K562 (cell line): Measurements from ENCODE around the gene ZNF862. TPM values are rescaled to one million over a fixed set of nuclear protein-coding genes. Genes with fewer than 3 reads are reported as not detected.

Experiments used
- ASH1L ChIP-seq: fragments of 450-650 bp; IDR thresholded peaks from 2 replicates; pipeline ENCODE4 v1.6.1; 2018; ENCODE audit warnings: borderline replicate concordance, mild to moderate bottlenecking, low read depth; ENCODE audit not compliant: partially characterized antibody
- BHLHE40 ChIP-seq: IDR thresholded peaks from 2 replicates; pipeline ENCODE4 v1.6.1; 2011; ENCODE audit warnings: low read length, improper control_type of control experiment
- CBFB ChIP-seq: sonication (generic); formaldehyde crosslinking; IDR thresholded peaks from 2 replicates; pipeline ENCODE4 v1.4.0; 2020; ENCODE audit warnings: mild to moderate bottlenecking, missing genetic modification reagents
- CHD2 ChIP-seq: IDR thresholded peaks from 2 replicates; pipeline ENCODE4 v1.6.1; 2011; ENCODE audit warnings: low read depth, low read length
- NR4A1 ChIP-seq, 2 experiments: fragments of 250-450 bp in 1 of 2; fragments of 450-650 bp in 1 of 2; sonication (Bioruptor Pico) in 1 of 2; IDR thresholded peaks; 2 replicates each; pipeline versions ENCODE4 v1.4.0 to v1.6.1; 2016 to 2020; ENCODE audit warnings: mild to moderate bottlenecking in 2 of 2, missing compliant biosample characterization in 1 of 2, missing genetic modification characterization in 1 of 2, moderate library complexity in 1 of 2
- POU5F1 ChIP-seq: fragments of 150-350 bp; IDR thresholded peaks from 2 replicates; pipeline ENCODE4 v1.6.1; 2014; ENCODE audit warnings: borderline replicate concordance, low read length, low read depth, mild to moderate bottlenecking; ENCODE audit not compliant: partially characterized antibody
- RAD51 ChIP-seq: fragments of 450-650 bp; IDR thresholded peaks from 2 replicates; pipeline ENCODE4 v1.7.1; 2016; ENCODE audit warnings: low read depth, mild to moderate bottlenecking, borderline replicate concordance
- SMARCC2 ChIP-seq: fragments of 450-650 bp; IDR thresholded peaks from 2 replicates; pipeline ENCODE4 v1.6.1; 2017; ENCODE audit warnings: antibody characterized with exemption, moderate library complexity, mild to moderate bottlenecking, low read depth
- STAG1 ChIP-seq: sonication (generic); formaldehyde crosslinking; IDR thresholded peaks from 2 replicates; pipeline ENCODE4 v1.5.0; 2020; ENCODE audit warnings: missing genetic modification reagents, borderline replicate concordance
- U2AF2 ChIP-seq: fragments of 200-400 bp; formaldehyde crosslinking; optimal IDR thresholded peaks from 2 replicates; pipeline ENCODE3; 2017; ENCODE audit warnings: low read depth, mild to moderate bottlenecking, low read length
- YY1 ChIP-seq, 3 experiments: IDR thresholded peaks; 2 replicates each; pipeline ENCODE4 v1.6.1; 2011; ENCODE audit warnings: low read length in 2 of 3, mild to moderate bottlenecking in 2 of 3, moderate library complexity in 2 of 3, borderline replicate concordance in 1 of 3, control low read depth in 1 of 3, low read depth in 1 of 3; ENCODE audit not compliant: insufficient read depth in 3 of 3, insufficient replicate concordance in 2 of 3, control insufficient read depth in 1 of 3, insufficient read length in 1 of 3; ENCODE audit errors: extremely low read depth in 1 of 3
- ZNF347 ChIP-seq: fragments of 450-650 bp; formaldehyde crosslinking; IDR thresholded peaks from 2 replicates; pipeline ENCODE4 v1.4.0; 2020; ENCODE audit warnings: low read depth, mild to moderate bottlenecking, moderate library complexity
- ZNF384 ChIP-seq: IDR thresholded peaks from 2 replicates; pipeline ENCODE4 v1.6.1; 2012; ENCODE audit warnings: low read depth, low read length, improper control_type of control experiment
- ZSCAN29 ChIP-seq: fragments of 450-650 bp; IDR thresholded peaks from 2 replicates; pipeline ENCODE4 v1.6.1; 2017
- polyA plus RNA-seq, 8 experiments: library from polyadenylated mRNA; depleted of rRNA in 4 of 8; stranded (reverse) in 5 of 8; unstranded in 3 of 8; fragments of >200 nt; fragmentation: Nextera tagmentation in 2 of 8; fragmentation: Illumina TruSeq in 1 of 8; extraction: Ambion mirVana in 2 of 8; extraction: Trizol in 1 of 8; gene quantifications; 2 replicates each; pipeline versions ENCODE4 v1.2.1 to v1.2.3, GENCODE V29; 2011 to 2014; ENCODE audit warnings: inconsistent platforms in 1 of 8, missing spikeins in 1 of 8
- total RNA-seq, 7 experiments: library from RNA; depleted of rRNA in 6 of 7; stranded (reverse); fragments of >200 nt in 6 of 7; fragmentation: Illumina TruSeq in 2 of 7; extraction: Trizol in 2 of 7; gene quantifications; 2 replicates each; pipeline versions ENCODE4 v1.2.1 to v1.2.3, GENCODE V29; 2011 to 2021; ENCODE audit warnings: low replicate concordance in 1 of 7
- TF ChIP-seq, protein P1 (sequence below), 2 experiments: fragments of 250-450 bp in 1 of 2; fragments of 450-650 bp in 1 of 2; sonication (Bioruptor Pico) in 1 of 2; IDR thresholded peaks; 2 replicates each; pipeline versions ENCODE4 v1.6.1 to v1.8.0; 2016 to 2021; ENCODE audit warnings: mild to moderate bottlenecking in 2 of 2, moderate library complexity in 2 of 2, missing compliant biosample characterization in 1 of 2, missing genetic modification characterization in 1 of 2
- TF ChIP-seq, protein P2 (sequence below): sonication (generic); formaldehyde crosslinking; IDR thresholded peaks from 2 replicates; pipeline ENCODE4 v1.9.0; 2022; ENCODE audit warnings: mild to moderate bottlenecking, missing genetic modification reagents
- TF ChIP-seq, protein P3 (sequence below): fragments of 450-650 bp; formaldehyde crosslinking; IDR thresholded peaks from 2 replicates; pipeline ENCODE4 v1.4.0; 2022; ENCODE audit warnings: missing genetic modification characterization
- TF ChIP-seq, protein P4 (sequence below): sonication (generic); formaldehyde crosslinking; IDR thresholded peaks from 2 replicates; pipeline ENCODE4 v1.8.1; 2023; ENCODE audit warnings: mild to moderate bottlenecking, missing genetic modification reagents

ZNF862 gene
- total and polyA plus RNA-seq, 9 of the 15 experiments (the other 6 are each of a cell fraction or from before 2014, with no cell fraction given) = 1.1 to 3.9 (median 2.6) TPM

GRCh38 chr7:149790146-149790548 is 48.0 kb upstream of the ZNF862 start (continued):
- TF ChIP-seq, protein P1, sequence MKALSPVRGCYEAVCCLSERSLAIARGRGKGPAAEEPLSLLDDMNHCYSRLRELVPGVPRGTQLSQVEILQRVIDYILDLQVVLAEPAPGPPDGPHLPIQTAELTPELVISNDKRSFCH (CRISPR knock-in tag; IDR thresholded peaks at IDR 0.05) = no peak
- TF ChIP-seq, protein P1 (tag; IDR thresholded peaks at IDR 0.05) = peak; percentile 72; the same call in 1 of the 2 replicates
- TF ChIP-seq U2AF2 (no peak), POU5F1 (no peak), CHD2 (no peak), CBFB (CRISPR knock-in tag) (no peak), STAG1 (CRISPR knock-in tag) (peak; percentile 74), SMARCC2 (no peak), ASH1L (no peak), NR4A1 (CRISPR knock-in tag; IDR thresholded peaks at IDR 0.05) (no peak), NR4A1 (tag; IDR thresholded peaks at IDR 0.05) (no peak), ZNF384 (peak; percentile 34; the same call in 1 of the 2 replicates), BHLHE40 (peak; percentile 42; the same call in 1 of the 2 replicates), ZNF347 (CRISPR knock-in tag) (no peak), ZSCAN29 (no peak), YY1 (IDR thresholded peaks at IDR 0.05; ENCODE audit: borderline replicate concordance in 1 of 3, control insufficient read depth in 1 of 3, extremely low read depth in 1 of 3, insufficient read depth in 3 of 3, insufficient read length in 1 of 3, insufficient replicate concordance in 2 of 3, low read depth in 1 of 3, low read length in 2 of 3) (peak in 2 of 3 experiments; percentile 53 to 63), RAD51 (no peak)
- TF ChIP-seq, protein P2, sequence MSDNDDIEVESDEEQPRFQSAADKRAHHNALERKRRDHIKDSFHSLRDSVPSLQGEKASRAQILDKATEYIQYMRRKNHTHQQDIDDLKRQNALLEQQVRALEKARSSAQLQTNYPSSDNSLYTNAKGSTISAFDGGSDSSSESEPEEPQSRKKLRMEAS = peak; percentile 69; the same call in 1 of the 2 replicates
- TF ChIP-seq, protein P3, sequence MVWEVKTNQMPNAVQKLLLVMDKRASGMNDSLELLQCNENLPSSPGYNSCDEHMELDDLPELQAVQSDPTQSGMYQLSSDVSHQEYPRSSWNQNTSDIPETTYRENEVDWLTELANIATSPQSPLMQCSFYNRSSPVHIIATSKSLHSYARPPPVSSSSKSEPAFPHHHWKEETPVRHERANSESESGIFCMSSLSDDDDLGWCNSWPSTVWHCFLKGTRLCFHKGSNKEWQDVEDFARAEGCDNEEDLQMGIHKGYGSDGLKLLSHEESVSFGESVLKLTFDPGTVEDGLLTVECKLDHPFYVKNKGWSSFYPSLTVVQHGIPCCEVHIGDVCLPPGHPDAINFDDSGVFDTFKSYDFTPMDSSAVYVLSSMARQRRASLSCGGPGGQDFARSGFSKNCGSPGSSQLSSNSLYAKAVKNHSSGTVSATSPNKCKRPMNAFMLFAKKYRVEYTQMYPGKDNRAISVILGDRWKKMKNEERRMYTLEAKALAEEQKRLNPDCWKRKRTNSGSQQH (CRISPR knock-in tag) = no peak
- TF ChIP-seq, protein P4, sequence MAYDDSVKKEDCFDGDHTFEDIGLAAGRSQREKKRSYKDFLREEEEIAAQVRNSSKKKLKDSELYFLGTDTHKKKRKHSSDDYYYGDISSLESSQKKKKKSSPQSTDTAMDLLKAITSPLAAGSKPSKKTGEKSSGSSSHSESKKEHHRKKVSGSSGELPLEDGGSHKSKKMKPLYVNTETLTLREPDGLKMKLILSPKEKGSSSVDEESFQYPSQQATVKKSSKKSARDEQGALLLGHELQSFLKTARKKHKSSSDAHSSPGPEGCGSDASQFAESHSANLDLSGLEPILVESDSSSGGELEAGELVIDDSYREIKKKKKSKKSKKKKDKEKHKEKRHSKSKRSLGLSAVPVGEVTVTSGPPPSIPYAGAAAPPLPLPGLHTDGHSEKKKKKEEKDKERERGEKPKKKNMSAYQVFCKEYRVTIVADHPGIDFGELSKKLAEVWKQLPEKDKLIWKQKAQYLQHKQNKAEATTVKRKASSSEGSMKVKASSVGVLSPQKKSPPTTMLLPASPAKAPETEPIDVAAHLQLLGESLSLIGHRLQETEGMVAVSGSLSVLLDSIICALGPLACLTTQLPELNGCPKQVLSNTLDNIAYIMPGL (CRISPR knock-in tag) = no peak
